ENCODE results near the gene TMC2.
"Not testable (repeated sequence)": the region's sequence is repeated elsewhere in the genome, so short reads cannot be mapped to it uniquely, and the experiment has no call there.

The TMC2 gene

GRCh38 chr20:2524709-2525506 is 11.5 kb upstream of the TMC2 start:
- no peak overlapping the region for H2AK5ac ChIP-seq (ENCODE audit: low read depth, low read length)
- WGBS, 2 donors (ENCODE audit: extremely low coverage in 2 of 2, insufficient read length in 2 of 2, insufficient replicate concordance in 1 of 2) = no CpG with 5 or more reads among the region's 64 CpGs
- peak overlapping the region; percentile 71 for H2BK15ac ChIP-seq (ENCODE audit: low read length)
- H3K79me1 ChIP-seq (ENCODE audit: low read depth, low read length) = no peaks in the 10 kb centered on the region
- H3K23ac ChIP-seq (ENCODE audit: low read depth, low read length, poor library complexity) = no peak overlapping the region
- H3K18ac ChIP-seq (ENCODE audit: low read length) = peak overlapping the region; percentile 94
- no peak overlapping the region for H4K8ac ChIP-seq (ENCODE audit: low read depth, low read length)
- peak overlapping the region; percentile 87 for H3K9ac ChIP-seq (ENCODE audit: low read depth, low read length, poor library complexity)
- H3K4me1 ChIP-seq (ENCODE audit: control insufficient read depth in 2 of 2, insufficient read depth in 1 of 2, low read depth in 1 of 2, low read length in 2 of 2) = peaks cover 0 to 5% of the 10 kb centered on the region in 2 donors
- peaks cover 0 to 17% (median 0%) of the 10 kb centered on the region in 3 experiments for H3K27me3 ChIP-seq (ENCODE audit: control insufficient read depth in 3 of 3, insufficient read depth in 3 of 3, low read depth in 1 of 3, low read length in 3 of 3)
- H3K36me3 ChIP-seq (replicated peaks in 1 of 2; ENCODE audit: control insufficient read depth in 2 of 2, insufficient read depth in 2 of 2, low read length in 2 of 2) = no peaks in the 10 kb centered on the region
- H3K4me3 ChIP-seq (ENCODE audit: low read length in 2 of 2) = peak overlapping the region; percentile 65 to 80
- H3K9me3 ChIP-seq (replicated peaks in 1 of 2; ENCODE audit: control insufficient read depth in 2 of 2, insufficient read depth in 1 of 2, low read depth in 1 of 2, low read length in 2 of 2) = peaks cover 0 to 9% of the 10 kb centered on the region in 2 donors
- no peak overlapping the region for H3K14ac ChIP-seq (ENCODE audit: low read length)
- H2BK5ac ChIP-seq (ENCODE audit: low read length) = peak overlapping the region; percentile 70
- no peak overlapping the region for H2BK12ac ChIP-seq (ENCODE audit: low read length)
- no peak overlapping the region for H3K4ac ChIP-seq (ENCODE audit: low read length)
- no peak overlapping the region for H3K27ac ChIP-seq (replicated peaks; ENCODE audit: low read length)
- no peak overlapping the region for H2BK120ac ChIP-seq (ENCODE audit: low read depth, low read length)
- H3K4me2 ChIP-seq (ENCODE audit: insufficient read depth, low read length, poor library complexity, severe bottlenecking) = peak overlapping the region; percentile 70
- peak; percentile 55 for DNase-seq (ENCODE audit: low spot score)
- no peak overlapping the region for H4K91ac ChIP-seq (ENCODE audit: low read depth, low read length, poor library complexity)
- H2AFZ ChIP-seq (ENCODE audit: low read length) = peak overlapping the region; percentile 98

- H3K9ac ChIP-seq (ENCODE audit: low read depth, low read length, poor library complexity); H4K91ac ChIP-seq (ENCODE audit: low read depth, low read length, poor library complexity); H3K79me1 ChIP-seq (ENCODE audit: low read depth, low read length); H3K18ac ChIP-seq (ENCODE audit: low read length); DNase-seq (ENCODE audit: low spot score); H2BK120ac ChIP-seq (ENCODE audit: low read depth, low read length); H2BK5ac ChIP-seq (ENCODE audit: low read length); H3K36me3 ChIP-seq (replicated peaks in 1 of 2; ENCODE audit: control insufficient read depth in 2 of 2, insufficient read depth in 2 of 2, low read length in 2 of 2); H3K9me3 ChIP-seq (replicated peaks in 1 of 2; ENCODE audit: control insufficient read depth in 2 of 2, insufficient read depth in 1 of 2, low read depth in 1 of 2, low read length in 2 of 2); H2AK5ac ChIP-seq (ENCODE audit: low read depth, low read length); H3K27ac ChIP-seq (replicated peaks; ENCODE audit: low read length); H4K8ac ChIP-seq (ENCODE audit: low read depth, low read length); H3K23ac ChIP-seq (ENCODE audit: low read depth, low read length, poor library complexity); H3K4me3 ChIP-seq (ENCODE audit: low read length in 2 of 2); H3K4me2 ChIP-seq (ENCODE audit: insufficient read depth, low read length, poor library complexity, severe bottlenecking); H3K4me1 ChIP-seq (ENCODE audit: control insufficient read depth in 2 of 2, insufficient read depth in 1 of 2, low read depth in 1 of 2, low read length in 2 of 2); H2AFZ ChIP-seq (ENCODE audit: low read length); H3K14ac ChIP-seq (ENCODE audit: low read length); H2BK12ac ChIP-seq (ENCODE audit: low read length); H3K4ac ChIP-seq (ENCODE audit: low read length); H2BK15ac ChIP-seq (ENCODE audit: low read length): not testable (repeated sequence)
- peaks cover 0 to 11% (median 0%) of the 10 kb centered on the region in 3 experiments for H3K27me3 ChIP-seq (ENCODE audit: control insufficient read depth in 3 of 3, insufficient read depth in 3 of 3, low read depth in 1 of 3, low read length in 3 of 3)
- no CpG with 5 or more reads among the region's 5 CpGs for WGBS, 2 donors (ENCODE audit: extremely low coverage in 2 of 2, insufficient read length in 2 of 2, insufficient replicate concordance in 1 of 2)
Observed at GRCh38 chr20:2526218-2526583, 10.2 kb upstream of the TMC2 start.

- DNase-seq (ENCODE audit: low spot score) = no peak
- Histone ChIP-seq H3K27me3 (ENCODE audit: control insufficient read depth in 3 of 3, insufficient read depth in 3 of 3, low read depth in 1 of 3, low read length in 3 of 3) (peaks cover 0 to 9% (median 3%) of the 10 kb centered on the region in 3 experiments), H2BK15ac (ENCODE audit: low read length) (no peak overlapping the region), H3K14ac (ENCODE audit: low read length) (peak overlapping the region; percentile 1), H3K27ac (replicated peaks; ENCODE audit: low read length) (no peak overlapping the region), H3K4me2 (ENCODE audit: insufficient read depth, low read length, poor library complexity, severe bottlenecking) (no peak overlapping the region), H3K23ac (ENCODE audit: low read depth, low read length, poor library complexity) (no peak overlapping the region), H3K4ac (ENCODE audit: low read length) (no peak overlapping the region), H2AFZ (ENCODE audit: low read length) (no peak overlapping the region), H4K8ac (ENCODE audit: low read depth, low read length) (no peak overlapping the region), H4K91ac (ENCODE audit: low read depth, low read length, poor library complexity) (no peak overlapping the region), H3K4me1 (ENCODE audit: control insufficient read depth in 2 of 2, insufficient read depth in 1 of 2, low read depth in 1 of 2, low read length in 2 of 2) (peaks cover 0 to 5% of the 10 kb centered on the region in 2 donors), H2BK12ac (ENCODE audit: low read length) (no peak overlapping the region), H2BK120ac (ENCODE audit: low read depth, low read length) (no peak overlapping the region), H2BK5ac (ENCODE audit: low read length) (no peak overlapping the region), H2AK5ac (ENCODE audit: low read depth, low read length) (peak overlapping the region; percentile 32), H3K18ac (ENCODE audit: low read length) (no peak overlapping the region), H3K9me3 (replicated peaks in 1 of 2; ENCODE audit: control insufficient read depth in 2 of 2, insufficient read depth in 1 of 2, low read depth in 1 of 2, low read length in 2 of 2) (peaks cover 0 to 9% of the 10 kb centered on the region in 2 donors), H3K36me3 (replicated peaks in 1 of 2; ENCODE audit: control insufficient read depth in 2 of 2, insufficient read depth in 2 of 2, low read length in 2 of 2) (no peaks in the 10 kb centered on the region), H3K79me1 (ENCODE audit: low read depth, low read length) (no peaks in the 10 kb centered on the region), H3K4me3 (ENCODE audit: low read length in 2 of 2) (no peak overlapping the region), H3K9ac (ENCODE audit: low read depth, low read length, poor library complexity) (no peak overlapping the region)
- no CpG with 5 or more reads among the region's 6 CpGs for WGBS, 2 donors (ENCODE audit: extremely low coverage in 2 of 2, insufficient read length in 2 of 2, insufficient replicate concordance in 1 of 2)
Observed at GRCh38 chr20:2527762-2528161, 8.6 kb upstream of the TMC2 start.

DNA sequence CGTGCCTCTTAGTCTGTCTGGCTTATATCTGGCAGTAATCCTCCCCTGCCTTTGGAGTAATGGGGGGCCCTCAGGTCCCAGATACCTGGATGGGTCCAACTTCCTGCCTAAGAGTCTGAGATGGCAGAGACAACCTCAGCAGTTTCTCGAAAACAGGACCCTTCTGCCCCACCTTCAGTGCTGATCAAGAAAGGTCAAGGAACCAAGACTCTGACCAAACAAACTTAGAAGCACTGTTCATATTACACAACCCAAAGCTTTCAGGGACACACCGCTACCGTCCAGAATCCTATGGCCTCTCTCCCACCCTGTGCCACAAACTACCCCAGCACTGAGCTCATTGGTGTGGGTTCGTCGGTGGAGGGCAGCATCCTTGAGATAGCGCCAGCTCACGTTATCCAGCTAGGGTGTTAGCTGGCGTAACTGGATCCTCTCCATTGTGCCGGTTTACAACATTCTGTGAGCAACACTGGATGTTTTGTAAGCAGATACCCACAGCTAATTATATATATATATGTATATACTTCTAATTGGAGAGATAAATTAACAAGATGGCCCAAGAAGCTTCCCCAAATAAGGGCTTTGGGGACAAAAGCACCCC is 7.6 kb upstream of the TMC2 start:
- no peak overlapping the region for H3K14ac ChIP-seq (ENCODE audit: low read length)
- H3K27me3 ChIP-seq (ENCODE audit: control insufficient read depth in 3 of 3, insufficient read depth in 3 of 3, low read depth in 1 of 3, low read length in 3 of 3) = peaks cover 0 to 7% (median 6%) of the 10 kb centered on the region in 3 experiments
- H4K91ac ChIP-seq (ENCODE audit: low read depth, low read length, poor library complexity) = no peak overlapping the region
- peaks cover 0 to 9% of the 10 kb centered on the region in 2 donors for H3K9me3 ChIP-seq (replicated peaks in 1 of 2; ENCODE audit: control insufficient read depth in 2 of 2, insufficient read depth in 1 of 2, low read depth in 1 of 2, low read length in 2 of 2)
- no peaks in the 10 kb centered on the region for H3K36me3 ChIP-seq (replicated peaks in 1 of 2; ENCODE audit: control insufficient read depth in 2 of 2, insufficient read depth in 2 of 2, low read length in 2 of 2)
- no peak overlapping the region for H3K4ac ChIP-seq (ENCODE audit: low read length)
- H3K18ac ChIP-seq (ENCODE audit: low read length) = no peak overlapping the region
- H3K4me2 ChIP-seq (ENCODE audit: insufficient read depth, low read length, poor library complexity, severe bottlenecking) = no peak overlapping the region
- no peak overlapping the region for H2AK5ac ChIP-seq (ENCODE audit: low read depth, low read length)
- H2BK120ac ChIP-seq (ENCODE audit: low read depth, low read length) = no peak overlapping the region
- no peak overlapping the region for H3K27ac ChIP-seq (replicated peaks; ENCODE audit: low read length)
- H4K8ac ChIP-seq (ENCODE audit: low read depth, low read length) = no peak overlapping the region
- no CpG with 5 or more reads among the region's 10 CpGs for WGBS, 2 donors (ENCODE audit: extremely low coverage in 2 of 2, insufficient read length in 2 of 2, insufficient replicate concordance in 1 of 2)
- no peak overlapping the region for H3K4me3 ChIP-seq (ENCODE audit: low read length in 2 of 2)
- H2BK12ac ChIP-seq (ENCODE audit: low read length) = no peak overlapping the region
- H3K79me1 ChIP-seq (ENCODE audit: low read depth, low read length) = no peaks in the 10 kb centered on the region
- no peak overlapping the region for H2AFZ ChIP-seq (ENCODE audit: low read length)
- no peak overlapping the region for H3K23ac ChIP-seq (ENCODE audit: low read depth, low read length, poor library complexity)
- no peak overlapping the region for H2BK15ac ChIP-seq (ENCODE audit: low read length)
- H3K9ac ChIP-seq (ENCODE audit: low read depth, low read length, poor library complexity) = no peak overlapping the region
- no peak overlapping the region for H2BK5ac ChIP-seq (ENCODE audit: low read length)
- DNase-seq (ENCODE audit: low spot score) = no peak
- H3K4me1 ChIP-seq (ENCODE audit: control insufficient read depth in 2 of 2, insufficient read depth in 1 of 2, low read depth in 1 of 2, low read length in 2 of 2) = peaks cover 0 to 8% of the 10 kb centered on the region in 2 donors

Measured in neuronal stem cell (in vitro differentiated cells).